ENCODE results near the gene IRF4.

The IRF4 gene

GRCh38 chr6:445571-446417 is 54.2 kb downstream of the IRF4 start:
- DNase-seq = no peak

GRCh38 chr6:446418-447366 is 55.1 kb downstream of the IRF4 start:
- peak; percentile 61 for DNase-seq

- DNase-seq = no peak
These were observed 56.0 kb downstream of the IRF4 start for GRCh38 chr6:447381-448165.

- DNase-seq = no peak
These were observed 56.9 kb downstream of the IRF4 start for GRCh38 chr6:448296-449056.

- DNase-seq = no peak
These were observed 57.5 kb downstream of the IRF4 start for GRCh38 chr6:449057-449430.

- no peak for DNase-seq
These were observed 58.2 kb downstream of the IRF4 start for GRCh38 chr6:449486-450419.

GRCh38 chr6:451336-451735 is 59.8 kb downstream of the IRF4 start:
- no peak for DNase-seq

GRCh38 chr6:451847-452246 is 60.3 kb downstream of the IRF4 start:
- DNase-seq = no peak

GRCh38 chr6:452301-453067 is 60.9 kb downstream of the IRF4 start:
- no peak for DNase-seq

- no peak for DNase-seq
These were observed 61.6 kb downstream of the IRF4 start for GRCh38 chr6:453152-453551.

- no peak for DNase-seq
These were observed 62.8 kb downstream of the IRF4 start for GRCh38 chr6:454148-454991.

GRCh38 chr6:455006-455585 is 63.5 kb downstream of the IRF4 start:
- no peak for DNase-seq

GRCh38 chr6:455835-456234 is 64.3 kb downstream of the IRF4 start:
- DNase-seq = no peak

- DNase-seq = no peak
These were observed 64.9 kb downstream of the IRF4 start for GRCh38 chr6:456358-456867.

- no peak for DNase-seq
These were observed 65.3 kb downstream of the IRF4 start for GRCh38 chr6:456887-457286.

Measured in CD4-positive, alpha-beta T cell treated with Interleukin-15 for 1 hour (primary cell).